Naive thymus-derived CD8-positive, alpha-beta T cell (primary cell): ENCODE measurements around the gene CIB4. TPM values are rescaled to one million over a fixed set of nuclear protein-coding genes. Genes with fewer than 3 reads are reported as not detected.

Experiments used
- ATAC-seq, 2 donors: fragments of 150-1000 bp; cut with Tn5 transposase in 1 of 2; sonication (Bioruptor Pico), chemical (Tn5 transposase) in 1 of 2; 1 replicate in 1 of 2; 2 replicates in 1 of 2; pipeline ENCODE4 v1.10.0; 2021; ENCODE audit warnings: mild to moderate bottlenecking in 2 of 2, moderate library complexity in 2 of 2
- POLR2A ChIA-PET: fragments of 350-600 bp; sonication (Branson Sonifier 250); formaldehyde crosslinking; loops from one replicate; lab custom pipeline; 2021; ENCODE audit warnings: antibody characterized with exemption; lab: Charles Lee
- DNase-seq, 10 donors: peaks; one replicate each; pipeline versions ENCODE4 v3.0.0 to v3.0.0-alpha.2; 2020 to 2022
- H3K27ac Mint-ChIP-seq, 10 donors: one replicate each; pipeline ENCODE4 v1.8.0; 2020 to 2022; ENCODE audit warnings: mild to moderate bottlenecking in 10 of 10, mixed read lengths in 10 of 10, moderate library complexity in 4 of 10, inconsistent platforms in 1 of 10
- H3K27me3 Mint-ChIP-seq, 5 donors: one replicate each; pipeline ENCODE4 v1.8.0; 2021 to 2022; ENCODE audit warnings: mixed read lengths in 5 of 5
- H3K36me3 Mint-ChIP-seq, 3 donors: one replicate each; pipeline ENCODE4 v1.8.0; 2020 to 2022; ENCODE audit warnings: mixed read lengths in 3 of 3, mild to moderate bottlenecking in 2 of 3, inconsistent platforms in 1 of 3
- H3K4me1 Mint-ChIP-seq, 4 donors: one replicate each; pipeline ENCODE4 v1.8.0; 2021 to 2022; ENCODE audit warnings: mixed read lengths in 4 of 4
- H3K4me3 Mint-ChIP-seq, 10 donors: one replicate each; pipeline ENCODE4 v1.8.0; 2020 to 2022; ENCODE audit warnings: mild to moderate bottlenecking in 10 of 10, mixed read lengths in 10 of 10, moderate library complexity in 6 of 10, inconsistent platforms in 1 of 10
- H3K9me3 Mint-ChIP-seq, 9 donors: one replicate each; pipeline ENCODE4 v1.8.0; 2020 to 2022; ENCODE audit warnings: mixed read lengths in 9 of 9, mild to moderate bottlenecking in 3 of 9, inconsistent platforms in 1 of 9, moderate library complexity in 1 of 9
- polyA plus RNA-seq, 3 donors: library from polyadenylated mRNA; unstranded; fragments of 300-500 nt; fragmentation: Illumina TruSeq; gene quantifications; one replicate each; pipeline ENCODE4 v1.2.3, GENCODE V29; 2021
- total RNA-seq, 8 experiments: library from RNA in 2 of 8; stranded (reverse) in 2 of 8; gene quantifications; one replicate each; pipeline ENCODE4 v1.2.3 and lab custom pipeline; 2021 to 2026

CIB4 gene
- total RNA-seq (not detected), polyA plus RNA-seq (not detected), total RNA-seq (lab: John Stamatoyannopoulos, UW) (0 reads per million in 6 experiments)

DNA sequence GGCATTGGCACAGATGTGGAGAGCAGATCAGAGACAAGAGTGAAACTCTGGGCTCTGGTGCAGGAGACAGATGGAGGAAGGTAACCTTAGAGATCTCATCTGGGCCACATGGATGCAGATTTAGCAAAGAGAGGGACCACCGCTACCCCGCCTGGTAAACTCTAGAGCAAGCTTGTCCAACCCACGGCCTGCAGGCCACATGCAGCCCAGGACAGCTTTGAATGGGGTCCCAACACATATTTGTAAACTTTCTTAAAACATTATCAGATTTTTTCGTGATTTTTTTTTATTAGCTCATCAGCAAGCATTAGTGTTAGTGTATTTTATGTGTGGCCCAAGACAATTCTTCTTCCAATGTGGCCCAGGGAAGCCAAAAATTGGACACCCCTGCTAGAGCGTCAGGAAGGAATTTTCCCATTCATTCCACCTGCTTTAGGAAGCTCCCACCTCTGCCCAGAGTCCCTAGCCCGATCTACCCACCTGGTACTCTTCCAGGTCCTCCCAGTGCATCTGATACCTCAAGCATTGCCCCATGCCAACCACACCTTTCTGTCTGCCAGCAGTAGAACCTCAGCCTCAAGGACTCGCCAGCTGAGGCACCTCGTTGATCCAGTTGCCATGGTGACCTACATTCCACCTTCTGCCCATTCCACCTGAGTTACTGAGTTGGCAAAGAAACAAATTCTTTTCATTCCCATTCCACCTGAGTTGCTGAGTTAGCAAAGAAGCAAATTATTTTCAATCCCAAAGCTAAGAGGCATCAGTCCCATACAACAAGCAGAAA, at the start of gene CIB4:
Gene CIB4, minus strand, starts transcription at position 586 of the 784 bp plus-strand sequence. Its CDS starts 52 bp downstream, at position 534.
- Mint-ChIP-seq H3K4me3 (no peak within 1 kb of the TSS), H3K27me3 (peaks cover 10 to 48% (median 35%) of the 10 kb centered on the region in 5 donors), H3K4me1 (no peaks in the 10 kb centered on the region), H3K36me3 (no peaks in the 10 kb centered on the region), H3K9me3 (no peaks in the 10 kb centered on the region), H3K27ac (peak within 1 kb of the TSS in 1 of 10 donors; percentile 49)
- ATAC-seq (no peak), DNase-seq (no peak)
- POLR2A ChIA-PET: no interaction called here

DNA sequence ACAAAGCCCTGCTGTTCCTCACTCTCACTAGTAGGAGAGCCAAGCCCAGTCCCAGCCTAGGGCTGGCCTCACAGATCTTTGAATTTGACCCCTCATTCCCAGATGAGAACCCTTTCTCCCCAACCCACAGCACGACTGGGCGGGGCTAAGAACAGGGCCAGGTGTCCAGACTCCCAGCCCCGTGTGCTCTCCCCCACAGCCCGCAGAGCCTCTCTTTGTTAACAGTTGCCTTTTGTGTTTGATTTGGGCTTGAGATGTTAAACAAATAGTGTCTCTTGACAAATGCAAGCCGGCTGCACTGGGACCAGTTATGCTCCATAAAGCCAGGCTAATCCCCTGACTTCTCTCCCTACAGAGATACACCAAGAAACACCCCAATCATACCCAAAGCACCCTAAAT, 46.6 kb upstream of the CIB4 start:
- Mint-ChIP-seq H3K27ac (no peak overlapping the region), H3K27me3 (peaks cover 23 to 75% (median 55%) of the 10 kb centered on the region in 5 donors), H3K4me1 (peaks cover 0 to 3% (median 2%) of the 10 kb centered on the region in 4 donors), H3K9me3 (peaks cover 0 to 2% (median 0%) of the 10 kb centered on the region in 9 donors), H3K36me3 (peaks cover 0 to 8% (median 2%) of the 10 kb centered on the region in 3 donors), H3K4me3 (no peak overlapping the region)
- POLR2A ChIA-PET: no interaction called here
- peak in 1 of 10 donors; percentile 15 for DNase-seq
- ATAC-seq: no peak

DNA sequence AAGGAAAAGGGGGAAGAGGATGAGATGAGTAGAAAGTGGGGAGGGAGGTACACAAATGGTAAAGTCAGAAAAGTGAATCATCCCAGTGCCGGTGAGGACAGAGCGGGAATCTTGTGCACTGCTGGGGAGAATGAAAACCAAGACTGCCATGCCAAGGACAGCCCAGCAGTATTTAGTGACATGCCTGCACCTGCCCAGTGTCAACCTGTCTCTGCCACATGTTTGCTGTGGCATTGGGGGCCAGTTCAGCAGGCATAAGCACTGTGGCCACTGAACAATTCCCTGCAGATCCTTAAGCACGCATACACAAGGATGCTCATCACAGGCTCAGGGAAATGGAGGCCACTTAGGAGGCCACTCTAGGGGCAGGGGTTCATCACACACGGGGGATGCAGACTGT, 46.2 kb upstream of the CIB4 start:
- no peak overlapping the region for H3K27ac Mint-ChIP-seq
- H3K4me1 Mint-ChIP-seq: peaks cover 0 to 3% (median 2%) of the 10 kb centered on the region in 4 donors
- H3K9me3 Mint-ChIP-seq: peaks cover 0 to 2% (median 0%) of the 10 kb centered on the region in 9 donors
- peaks cover 26 to 77% (median 59%) of the 10 kb centered on the region in 5 donors for H3K27me3 Mint-ChIP-seq
- peaks cover 0 to 8% (median 2%) of the 10 kb centered on the region in 3 donors for H3K36me3 Mint-ChIP-seq
- no peak overlapping the region for H3K4me3 Mint-ChIP-seq
- POLR2A ChIA-PET: no interaction called here
- DNase-seq (peak in 1 of 10 donors; percentile 11), ATAC-seq (no peak)

DNA sequence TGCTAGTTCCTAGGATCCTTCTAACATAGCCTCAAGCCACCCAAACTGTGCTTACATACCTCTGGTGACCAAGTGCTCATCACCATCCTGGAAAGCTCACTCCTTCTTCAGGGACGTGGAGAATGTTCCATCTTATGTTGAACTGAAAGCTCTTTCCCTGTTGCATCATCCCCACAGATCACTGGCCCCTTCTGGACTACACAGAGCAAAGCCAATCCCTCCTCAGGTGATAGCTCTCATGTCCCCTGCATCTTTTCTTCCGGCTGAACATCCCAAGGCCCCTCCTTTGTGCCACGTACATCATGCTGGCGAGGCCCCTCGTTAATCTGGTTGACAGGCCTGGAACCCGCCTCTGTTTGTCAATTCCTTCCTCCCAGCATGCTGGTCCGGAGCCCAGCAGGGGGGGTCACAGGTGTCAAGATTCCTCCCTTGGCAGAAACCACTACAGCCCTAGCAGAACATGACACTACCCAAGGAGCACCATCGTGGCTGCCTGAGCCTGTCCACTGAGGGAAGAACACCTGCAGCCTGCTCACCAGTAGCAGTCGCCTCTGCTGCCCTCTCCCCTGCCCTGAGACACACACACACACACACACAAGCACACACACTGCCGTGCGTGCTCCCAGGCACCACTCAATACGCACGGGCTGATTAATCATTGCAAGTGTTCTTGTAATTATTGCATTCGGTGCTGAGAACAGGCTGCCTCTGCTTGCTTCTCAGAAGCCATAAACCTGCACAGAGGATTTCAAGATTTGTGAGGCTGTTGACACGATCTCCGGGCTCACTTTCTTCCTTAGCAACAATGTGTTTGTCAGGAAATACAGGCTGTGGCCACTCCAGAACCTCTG, 45.0 kb upstream of the CIB4 start:
- DNase-seq (peak in 1 of 10 donors; percentile 26), ATAC-seq (no peak)
- no peak overlapping the region for H3K4me3 Mint-ChIP-seq
- peaks cover 22 to 75% (median 56%) of the 10 kb centered on the region in 5 donors for H3K27me3 Mint-ChIP-seq
- peaks cover 0 to 8% (median 0%) of the 10 kb centered on the region in 3 donors for H3K36me3 Mint-ChIP-seq
- H3K27ac Mint-ChIP-seq: no peak overlapping the region
- H3K9me3 Mint-ChIP-seq: no peaks in the 10 kb centered on the region
- no peaks in the 10 kb centered on the region for H3K4me1 Mint-ChIP-seq
- POLR2A ChIA-PET: no interaction called here

DNA sequence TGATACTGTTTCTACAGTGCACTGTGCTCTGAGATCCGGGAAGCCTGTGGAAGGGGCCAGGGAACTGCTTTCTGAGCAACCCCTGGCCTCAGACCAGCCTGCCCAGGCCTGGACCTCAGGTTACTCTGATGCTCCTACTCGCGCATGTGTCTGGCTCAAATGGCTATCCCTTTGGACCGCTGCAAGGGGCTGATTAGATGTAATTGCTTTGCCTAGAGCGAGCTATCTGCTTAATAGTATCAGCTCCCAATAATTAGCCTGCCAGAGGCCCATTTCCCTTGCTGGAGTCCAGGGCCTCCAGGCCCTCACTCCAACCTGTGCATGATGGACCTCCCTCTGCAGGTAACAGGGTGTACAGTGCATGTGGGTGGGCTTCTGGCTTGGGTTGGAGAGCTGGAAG, 44.2 kb upstream of the CIB4 start:
- ATAC-seq: no peak
- DNase-seq: peak in 1 of 10 donors; percentile 24

DNA sequence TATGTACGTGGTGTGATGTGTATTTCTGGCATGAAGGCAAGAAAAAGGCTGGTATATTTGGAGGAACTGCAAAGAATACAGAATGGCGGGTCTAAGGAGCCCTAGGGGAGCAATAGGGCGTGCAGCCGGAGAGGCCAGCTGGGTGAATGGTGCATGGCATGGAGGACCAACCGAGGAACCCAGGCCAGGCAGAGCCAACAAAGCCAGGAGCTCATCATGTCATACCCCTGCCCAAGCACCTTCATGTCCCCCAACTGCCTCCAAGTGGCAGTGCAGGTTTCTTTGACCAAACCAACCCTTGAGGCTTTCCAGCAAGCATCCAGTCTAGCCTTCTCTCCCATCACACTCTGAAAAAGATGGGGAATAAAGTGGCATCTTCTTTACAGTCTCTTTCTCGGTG, 42.4 kb upstream of the CIB4 start:
- H3K4me1 Mint-ChIP-seq: no peaks in the 10 kb centered on the region
- no peaks in the 10 kb centered on the region for H3K9me3 Mint-ChIP-seq
- peaks cover 20 to 63% (median 41%) of the 10 kb centered on the region in 5 donors for H3K27me3 Mint-ChIP-seq
- POLR2A ChIA-PET: no interaction called here
- ATAC-seq: no peak
- H3K4me3 Mint-ChIP-seq: no peak overlapping the region
- peak in 1 of 10 donors; percentile 19 for DNase-seq
- no peaks in the 10 kb centered on the region for H3K36me3 Mint-ChIP-seq
- no peak overlapping the region for H3K27ac Mint-ChIP-seq

More for the DNA sequence above, 44.2 kb upstream of the CIB4 start:
- Mint-ChIP-seq H3K27me3 (peaks cover 19 to 67% (median 47%) of the 10 kb centered on the region in 5 donors), H3K27ac (no peak overlapping the region), H3K4me1 (no peaks in the 10 kb centered on the region), H3K4me3 (no peak overlapping the region), H3K36me3 (peaks cover 0 to 3% (median 0%) of the 10 kb centered on the region in 3 donors), H3K9me3 (no peaks in the 10 kb centered on the region)
- POLR2A ChIA-PET: no interaction called here

DNA sequence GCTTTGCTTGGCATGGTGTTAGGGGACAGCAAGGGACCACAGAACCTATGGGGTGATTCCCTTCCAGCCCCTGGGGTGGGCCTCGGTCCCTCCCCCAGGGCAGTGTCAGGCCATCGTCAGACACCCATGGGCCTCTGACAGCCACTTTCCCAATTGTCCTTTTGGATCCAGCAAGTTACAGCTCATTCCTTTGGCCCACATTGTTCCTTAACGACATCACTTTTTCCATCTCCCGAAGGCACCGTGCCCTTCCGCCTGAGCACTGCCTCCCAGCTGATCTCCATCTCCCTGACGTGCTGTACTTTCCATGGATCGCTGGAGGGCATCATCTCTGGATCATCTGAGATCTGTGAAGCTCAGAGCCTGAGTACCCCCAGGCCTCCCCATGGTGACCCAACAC, 41.0 kb upstream of the CIB4 start:
- POLR2A ChIA-PET: no interaction called here
- Mint-ChIP-seq H3K27ac (peak overlapping the region in 1 of 10 donors; percentile 6), H3K4me3 (no peak overlapping the region)

DNA sequence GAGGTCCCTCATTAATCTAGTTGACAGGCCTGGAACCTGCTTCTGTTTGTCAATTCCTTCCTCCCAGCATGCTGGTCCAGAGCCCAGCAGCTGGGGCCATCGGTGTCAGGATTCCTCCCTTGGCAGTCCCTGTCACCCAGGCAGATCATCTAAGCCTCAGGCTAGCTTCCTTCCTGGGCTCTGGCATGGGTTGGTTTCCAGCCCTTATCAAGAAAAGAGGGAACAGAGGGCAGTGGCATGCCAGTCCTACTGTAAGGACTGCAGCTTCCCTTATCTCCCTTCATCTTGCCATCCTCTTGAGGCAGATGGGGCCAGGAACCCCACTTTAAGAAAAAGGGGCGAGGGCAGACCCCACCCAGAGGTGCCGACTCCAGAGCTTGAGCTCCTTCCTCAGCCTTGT, 40.5 kb upstream of the CIB4 start:
- ATAC-seq (no peak), DNase-seq (peak in 1 of 10 donors; percentile 34)
- peaks cover 0 to 10% (median 3%) of the 10 kb centered on the region in 9 donors for H3K9me3 Mint-ChIP-seq
- peaks cover 16 to 47% (median 29%) of the 10 kb centered on the region in 5 donors for H3K27me3 Mint-ChIP-seq
- H3K4me1 Mint-ChIP-seq: no peaks in the 10 kb centered on the region
- no peak overlapping the region for H3K4me3 Mint-ChIP-seq
- H3K27ac Mint-ChIP-seq: no peak overlapping the region
- POLR2A ChIA-PET: no interaction called here
- H3K36me3 Mint-ChIP-seq: peaks cover 0 to 12% (median 0%) of the 10 kb centered on the region in 3 donors

More for the DNA sequence above, 41.0 kb upstream of the CIB4 start:
- peaks cover 0 to 10% (median 3%) of the 10 kb centered on the region in 9 donors for H3K9me3 Mint-ChIP-seq
- peaks cover 20 to 52% (median 34%) of the 10 kb centered on the region in 5 donors for H3K27me3 Mint-ChIP-seq
- ATAC-seq: no peak
- peaks cover 0 to 11% (median 0%) of the 10 kb centered on the region in 3 donors for H3K36me3 Mint-ChIP-seq
- H3K4me1 Mint-ChIP-seq: no peaks in the 10 kb centered on the region
- DNase-seq: no peak

DNA sequence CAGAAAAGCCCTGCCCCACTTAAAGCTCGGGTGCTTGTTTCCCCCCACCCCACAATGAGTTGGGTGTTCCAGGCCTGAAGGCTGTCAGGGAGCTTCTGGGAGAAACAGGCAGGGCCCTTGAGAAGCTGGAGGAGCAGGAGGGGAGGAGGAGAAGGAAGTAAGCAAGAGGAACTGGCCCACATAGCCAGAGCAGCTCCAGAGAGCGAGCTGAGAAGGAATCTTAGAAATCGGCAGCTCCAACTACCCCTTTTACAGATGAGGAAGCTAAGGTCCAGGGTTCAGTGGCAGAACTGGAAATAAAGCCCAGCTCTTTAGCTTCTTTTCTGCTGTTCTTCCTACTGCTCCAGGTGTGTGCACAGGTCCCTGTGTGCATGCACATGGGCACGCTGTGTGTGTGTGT, 38.7 kb upstream of the CIB4 start:
- peaks cover 0 to 10% (median 3%) of the 10 kb centered on the region in 9 donors for H3K9me3 Mint-ChIP-seq
- POLR2A ChIA-PET: no interaction called here
- no peak overlapping the region for H3K27ac Mint-ChIP-seq
- DNase-seq: no peak
- H3K4me3 Mint-ChIP-seq: no peak overlapping the region
- ATAC-seq: no peak
- peaks cover 0 to 12% (median 0%) of the 10 kb centered on the region in 3 donors for H3K36me3 Mint-ChIP-seq
- H3K27me3 Mint-ChIP-seq: peaks cover 16 to 30% (median 20%) of the 10 kb centered on the region in 5 donors
- peaks cover 0 to 2% (median 0%) of the 10 kb centered on the region in 4 donors for H3K4me1 Mint-ChIP-seq

DNA sequence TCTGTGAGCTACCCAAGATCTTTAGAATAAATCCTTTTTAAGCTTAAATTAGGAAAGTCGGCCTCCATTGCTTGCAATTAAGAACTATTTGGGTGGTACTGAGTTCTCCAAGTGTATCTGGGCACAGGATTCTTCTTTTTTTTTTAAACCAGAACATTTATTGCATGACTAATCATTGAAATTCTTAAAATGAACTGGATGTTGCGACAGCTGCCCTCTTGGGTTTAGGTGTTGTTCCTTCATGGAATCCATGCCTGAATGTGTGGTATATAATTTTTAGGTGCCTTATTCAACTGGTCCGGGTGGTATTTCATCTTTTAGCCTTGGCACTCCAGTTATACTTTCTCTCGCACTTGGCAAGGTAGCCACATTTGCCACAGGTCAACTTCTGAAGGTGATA, 36.9 kb upstream of the CIB4 start:
- Mint-ChIP-seq H3K27me3 (peaks cover 14 to 33% (median 22%) of the 10 kb centered on the region in 5 donors), H3K36me3 (peaks cover 0 to 12% (median 0%) of the 10 kb centered on the region in 3 donors), H3K27ac (no peak overlapping the region), H3K4me1 (peaks cover 0 to 2% (median 0%) of the 10 kb centered on the region in 4 donors), H3K4me3 (no peak overlapping the region), H3K9me3 (peaks cover 0 to 10% (median 3%) of the 10 kb centered on the region in 9 donors)
- ATAC-seq (no peak), DNase-seq (no peak)
- POLR2A ChIA-PET: no interaction called here

DNA sequence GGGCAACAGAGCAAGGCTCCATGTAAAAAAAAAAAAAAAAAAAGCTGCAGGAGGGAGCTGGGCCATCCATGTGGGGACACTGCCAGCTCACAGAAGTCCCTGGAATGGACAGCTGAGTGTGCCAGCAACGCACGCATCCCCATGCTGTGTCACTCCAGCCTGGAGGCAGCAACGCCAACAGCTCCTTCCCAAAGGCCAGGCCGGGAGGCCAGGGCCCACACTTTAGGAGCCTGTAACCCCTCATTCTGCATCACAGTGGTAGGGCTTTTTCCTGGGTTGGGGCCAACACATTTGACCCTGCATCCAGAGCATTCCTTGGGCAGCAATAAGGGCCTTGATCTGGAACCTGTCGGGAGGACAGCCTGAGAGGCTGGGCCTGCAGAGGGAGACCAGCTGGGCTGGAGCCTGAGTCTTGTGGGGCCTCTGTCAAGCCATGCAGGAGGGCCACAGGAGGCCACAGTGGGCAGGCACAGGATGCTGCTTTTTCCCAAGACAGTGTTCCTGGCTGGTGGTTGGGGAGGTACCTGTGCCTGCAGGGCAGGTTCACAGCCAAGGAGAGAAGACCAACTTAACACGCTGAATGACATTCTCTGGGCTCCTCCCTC, 34.6 kb upstream of the CIB4 start:
- Mint-ChIP-seq H3K4me3 (no peak overlapping the region), H3K27me3 (peaks cover 14 to 31% (median 23%) of the 10 kb centered on the region in 5 donors), H3K27ac (no peak overlapping the region), H3K9me3 (peaks cover 0 to 10% (median 3%) of the 10 kb centered on the region in 9 donors), H3K36me3 (peaks cover 0 to 12% (median 0%) of the 10 kb centered on the region in 3 donors), H3K4me1 (peaks cover 0 to 2% (median 0%) of the 10 kb centered on the region in 4 donors)
- POLR2A ChIA-PET: no interaction called here
- ATAC-seq (no peak), DNase-seq (no peak)

DNA sequence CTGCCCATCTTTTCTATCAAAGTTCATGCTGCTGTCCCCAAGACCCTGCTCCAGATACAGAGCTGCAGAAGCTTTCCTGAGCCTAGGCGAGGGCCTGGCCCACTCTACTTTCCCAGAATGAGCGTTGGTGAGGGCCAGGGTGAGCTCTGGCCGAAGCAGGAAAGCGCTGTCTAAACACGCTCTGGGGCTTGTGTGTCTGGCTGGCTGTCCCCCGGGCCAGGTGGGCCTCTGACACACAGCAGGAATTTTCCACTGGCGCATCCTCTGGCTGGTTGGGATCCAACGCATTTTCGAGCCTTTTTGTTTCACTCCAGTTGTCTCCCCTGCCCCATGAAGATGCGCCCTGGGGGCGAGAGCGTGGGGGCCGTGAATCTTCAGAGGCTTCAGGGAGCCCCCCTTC, 33.6 kb upstream of the CIB4 start:
- Mint-ChIP-seq H3K27me3 (peaks cover 17 to 39% (median 29%) of the 10 kb centered on the region in 5 donors), H3K27ac (no peak overlapping the region), H3K4me3 (no peak overlapping the region), H3K36me3 (peaks cover 0 to 12% (median 0%) of the 10 kb centered on the region in 3 donors), H3K9me3 (peaks cover 0 to 10% (median 3%) of the 10 kb centered on the region in 9 donors), H3K4me1 (peaks cover 0 to 2% (median 0%) of the 10 kb centered on the region in 4 donors)
- DNase-seq (no peak), ATAC-seq (no peak)
- POLR2A ChIA-PET: no interaction called here
